GM21529 (cell line): Measurements from ENCODE around the gene TMEM237.

ENCODE experiments used
- ATAC-seq: cut with Tn5 transposase; IDR thresholded peaks from one replicate; pipeline ENCODE4 v1.9.1; 2021; ENCODE audit not compliant: unreplicated experiment

The TMEM237 gene

GRCh38 chr2:201642579-201643215 is 606 bp downstream of the TMEM237 start:
- ATAC-seq = peak; percentile 78

- peak; percentile 50 for ATAC-seq
These were observed 1.2 kb downstream of the TMEM237 start for GRCh38 chr2:201642086-201642578.

- ATAC-seq = no peak
These were observed 4.1 kb downstream of the TMEM237 start for GRCh38 chr2:201639205-201639604.

GRCh38 chr2:201638326-201638725 is 5.0 kb downstream of the TMEM237 start:
- ATAC-seq = no peak

- ATAC-seq = no peak
These were observed 9.5 kb downstream of the TMEM237 start for GRCh38 chr2:201633661-201634249.

- ATAC-seq = no peak
These were observed 12.3 kb downstream of the TMEM237 start for GRCh38 chr2:201631041-201631440.

GRCh38 chr2:201630577-201630976 is 12.7 kb downstream of the TMEM237 start:
- no peak for ATAC-seq

- no peak for ATAC-seq
These were observed 14.8 kb downstream of the TMEM237 start for GRCh38 chr2:201628545-201628944.

GRCh38 chr2:201622306-201622970 is 20.9 kb downstream of the TMEM237 start:
- no peak for ATAC-seq

- ATAC-seq = no peak
These were observed 21.9 kb downstream of the TMEM237 start for GRCh38 chr2:201621293-201621999.

GRCh38 chr2:201618744-201619662 is 24.3 kb downstream of the TMEM237 start:
- ATAC-seq = no peak

- no peak for ATAC-seq
These were observed 35.3 kb downstream of the TMEM237 start for GRCh38 chr2:201608021-201608420.

- ATAC-seq = no peak
These were observed 35.7 kb downstream of the TMEM237 start for GRCh38 chr2:201607568-201607967.

GRCh38 chr2:201600906-201601305 is 42.4 kb downstream of the TMEM237 start:
- ATAC-seq = no peak

GRCh38 chr2:201597397-201597796 is 45.9 kb downstream of the TMEM237 start:
- no peak for ATAC-seq

- ATAC-seq = no peak
These were observed 62.8 kb downstream of the TMEM237 start for GRCh38 chr2:201580486-201580885.

- no peak for ATAC-seq
These were observed 63.8 kb downstream of the TMEM237 start for GRCh38 chr2:201579536-201579935.

GRCh38 chr2:201575971-201576370 is 67.3 kb downstream of the TMEM237 start:
- no peak for ATAC-seq

GRCh38 chr2:201574766-201575165 is 68.5 kb downstream of the TMEM237 start:
- ATAC-seq = no peak

- ATAC-seq = no peak
These were observed 70.3 kb downstream of the TMEM237 start for GRCh38 chr2:201572846-201573508.
